Stimulated activated CD4-positive, alpha-beta T cell treated with anti-CD3 and anti-CD28 coated beads, Interleukin-1b, Interleukin-23, amount 100 ng/mL, for 24 hours (primary cell): ENCODE data around the gene CORO2B.
"Not testable (repeated sequence)": the region's sequence is repeated elsewhere in the genome, so short reads cannot be mapped to it uniquely, and the experiment has no call there.

Source experiments
- DNase-seq, 4 experiments: peaks; one replicate each; pipeline ENCODE4 v3.0.0-alpha.2; 2020; ENCODE audit warnings: low read depth in 4 of 4, low spot score in 1 of 4

Gene CORO2B

DNA sequence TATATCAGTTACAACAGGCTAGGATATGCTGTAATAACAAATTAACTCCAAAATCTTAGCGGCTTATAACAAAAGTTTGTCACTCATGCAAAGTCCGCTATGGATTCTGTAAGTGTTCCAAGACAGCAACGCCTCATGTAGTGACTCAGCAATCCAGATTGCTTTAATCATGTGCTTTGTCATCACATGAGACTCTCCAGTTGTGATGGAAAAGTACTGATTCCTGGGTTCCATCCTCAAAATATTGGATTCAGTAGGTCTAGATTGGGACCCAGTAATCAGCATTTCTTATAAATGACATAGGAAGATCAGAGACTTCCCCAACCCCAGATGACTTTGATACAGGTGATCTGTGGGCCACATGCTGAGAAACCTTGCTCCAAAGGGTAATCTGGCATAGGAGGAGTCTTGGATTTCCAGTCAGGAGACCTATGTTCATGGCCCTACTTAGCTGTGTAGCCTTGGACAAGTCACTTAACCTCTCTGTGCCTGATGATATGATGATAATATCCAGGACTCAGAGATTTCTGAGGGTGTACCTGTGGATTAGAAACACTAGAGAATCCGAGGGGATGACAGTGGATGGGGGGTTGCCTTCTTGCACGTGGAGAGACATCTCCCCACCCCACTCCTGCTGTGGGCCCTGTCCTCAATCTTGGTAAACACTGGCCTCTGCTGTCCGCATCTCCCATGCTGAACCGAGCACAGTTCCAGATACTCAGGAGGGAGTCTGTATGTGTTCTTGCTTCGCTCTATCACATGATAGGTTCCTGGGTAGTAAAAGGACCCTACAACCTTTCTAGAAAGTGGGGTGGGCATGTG, 65.5 kb downstream of the CORO2B start:
- no peak for DNase-seq

DNA sequence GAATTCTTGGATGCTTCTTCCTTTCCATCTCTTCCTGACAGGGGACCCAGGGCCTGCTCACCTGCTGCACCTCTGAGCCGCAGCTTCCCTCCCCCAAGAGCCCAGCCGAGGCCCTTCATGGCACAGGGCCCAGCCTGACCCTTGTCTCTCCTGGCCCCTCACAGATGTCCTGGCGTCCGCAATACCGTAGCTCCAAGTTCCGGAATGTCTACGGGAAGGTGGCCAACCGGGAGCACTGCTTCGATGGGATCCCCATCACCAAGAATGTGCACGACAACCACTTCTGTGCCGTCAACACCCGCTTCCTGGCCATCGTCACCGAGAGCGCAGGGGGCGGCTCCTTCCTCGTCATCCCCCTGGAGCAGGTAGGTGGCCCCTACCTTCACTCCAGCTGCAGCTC, 66.2 kb downstream of the CORO2B start:
- no peak for DNase-seq

DNA sequence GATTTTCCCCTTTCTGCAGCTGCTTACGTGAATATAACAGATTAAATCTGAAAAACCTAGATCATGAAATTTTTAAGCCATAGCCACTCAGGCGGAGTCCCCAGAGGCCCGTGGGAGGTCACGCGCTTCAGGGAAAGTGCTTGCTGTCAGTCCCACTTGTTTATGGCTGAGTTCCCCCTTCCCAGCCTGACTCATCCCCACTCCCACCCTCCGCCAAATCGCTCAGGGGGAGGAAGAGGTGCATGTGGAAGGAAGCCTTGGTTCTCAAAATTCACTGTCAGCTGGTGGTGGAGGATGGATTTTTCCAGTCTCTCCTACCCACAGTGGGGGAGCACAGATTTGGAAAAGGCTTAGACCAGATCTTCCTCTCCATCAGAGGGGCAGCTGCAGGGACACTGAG, 67.4 kb downstream of the CORO2B start:
- no peak for DNase-seq

- DNase-seq = no peak
Observed at GRCh38 chr15:68646696-68647095, 67.9 kb downstream of the CORO2B start.

DNA sequence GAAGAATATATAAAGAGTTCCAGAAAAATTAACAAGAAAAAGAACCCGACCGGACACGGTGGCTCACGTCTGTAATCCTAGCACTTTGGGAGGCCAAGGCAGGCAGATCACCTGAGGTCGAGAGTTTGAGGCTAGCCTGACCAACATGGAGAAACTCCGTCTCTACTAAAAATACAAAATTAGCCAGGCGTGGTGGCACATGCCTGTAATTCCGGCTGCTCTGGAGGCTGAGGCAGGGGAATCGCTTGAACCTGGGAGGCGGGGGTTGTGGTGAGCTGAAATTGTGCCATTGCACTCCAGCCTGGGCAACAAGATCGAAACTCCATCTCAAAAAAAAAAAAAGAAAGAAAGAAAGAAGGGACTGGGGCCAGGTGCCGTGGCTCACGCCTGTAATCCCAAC, 68.6 kb downstream of the CORO2B start:
- DNase-seq = not testable (repeated sequence)

GRCh38 chr15:68650901-68651709, 72.3 kb downstream of the CORO2B start:
- DNase-seq = peak in 3 of 4 experiments; percentile 17 to 37 (median 31)

- DNase-seq = no peak
Observed at GRCh38 chr15:68651916-68652525, 73.2 kb downstream of the CORO2B start.

DNA sequence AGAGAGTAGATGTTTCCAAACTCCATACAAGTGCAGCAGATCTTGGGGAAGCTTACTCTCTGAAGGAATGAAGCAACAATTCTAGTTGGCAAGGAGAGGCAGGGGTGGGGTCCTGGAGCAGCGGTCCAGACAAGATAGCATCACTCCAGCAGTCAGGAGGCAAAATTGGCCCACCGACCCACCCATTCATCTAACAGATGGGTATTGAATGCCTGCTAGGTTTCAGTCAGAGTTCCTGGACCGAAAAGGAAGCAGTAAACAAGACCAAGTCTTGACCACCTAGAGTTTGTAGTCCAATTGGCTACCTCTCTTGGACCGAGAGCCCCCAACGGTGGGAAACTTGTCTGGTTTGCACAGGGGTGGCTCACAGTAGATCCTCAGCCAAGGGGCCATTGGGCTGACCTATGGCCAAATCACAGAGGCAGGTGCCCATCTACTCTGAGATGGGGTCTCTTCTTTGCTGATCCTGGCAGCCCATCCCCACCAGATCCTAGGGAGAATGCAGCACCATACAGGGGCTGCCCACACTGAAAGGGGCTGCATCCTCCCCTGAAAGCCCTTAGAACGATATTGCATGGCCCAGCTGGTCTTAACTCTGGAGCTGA, 74.3 kb downstream of the CORO2B start:
- no peak for DNase-seq

- no peak for DNase-seq
Observed at GRCh38 chr15:68653801-68654200, 75.0 kb downstream of the CORO2B start.

DNA sequence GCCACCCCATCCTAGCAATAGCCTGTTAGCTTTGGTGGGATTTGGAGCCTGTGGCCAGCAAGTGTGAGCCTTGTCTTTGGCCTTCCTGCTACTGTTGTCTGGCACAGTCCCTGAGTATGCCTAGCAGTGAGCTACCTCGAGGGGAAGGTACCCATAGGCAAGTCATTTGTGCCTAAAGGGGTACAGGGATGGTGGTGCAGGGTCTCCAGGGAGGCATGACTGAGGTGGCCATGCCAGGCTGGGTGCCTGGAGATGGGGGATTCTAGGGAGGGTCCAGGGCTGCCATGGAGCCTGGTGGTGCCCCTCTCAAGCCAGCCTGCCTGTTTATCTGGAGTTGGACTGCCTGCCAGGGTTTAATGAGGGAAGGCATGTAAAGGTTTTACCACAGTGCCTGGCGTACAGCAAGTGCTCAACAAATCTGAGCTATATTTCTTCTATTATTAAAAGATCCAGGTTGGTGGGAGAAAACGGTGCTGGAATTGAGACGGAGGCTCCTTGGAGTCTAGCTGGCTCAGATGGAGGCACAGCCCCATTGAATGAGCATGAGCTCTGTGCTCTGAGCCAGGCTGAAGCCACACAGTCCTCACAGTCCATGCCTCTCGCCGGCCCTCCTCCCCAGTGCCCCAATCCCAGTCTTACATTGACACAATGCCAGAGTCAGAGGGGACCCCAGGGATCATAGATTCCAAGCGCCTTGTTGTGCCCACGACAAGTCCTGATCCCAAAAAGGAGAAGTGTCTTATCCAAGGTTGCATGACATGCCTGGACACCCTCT, 76.2 kb downstream of the CORO2B start:
- DNase-seq = no peak

DNA sequence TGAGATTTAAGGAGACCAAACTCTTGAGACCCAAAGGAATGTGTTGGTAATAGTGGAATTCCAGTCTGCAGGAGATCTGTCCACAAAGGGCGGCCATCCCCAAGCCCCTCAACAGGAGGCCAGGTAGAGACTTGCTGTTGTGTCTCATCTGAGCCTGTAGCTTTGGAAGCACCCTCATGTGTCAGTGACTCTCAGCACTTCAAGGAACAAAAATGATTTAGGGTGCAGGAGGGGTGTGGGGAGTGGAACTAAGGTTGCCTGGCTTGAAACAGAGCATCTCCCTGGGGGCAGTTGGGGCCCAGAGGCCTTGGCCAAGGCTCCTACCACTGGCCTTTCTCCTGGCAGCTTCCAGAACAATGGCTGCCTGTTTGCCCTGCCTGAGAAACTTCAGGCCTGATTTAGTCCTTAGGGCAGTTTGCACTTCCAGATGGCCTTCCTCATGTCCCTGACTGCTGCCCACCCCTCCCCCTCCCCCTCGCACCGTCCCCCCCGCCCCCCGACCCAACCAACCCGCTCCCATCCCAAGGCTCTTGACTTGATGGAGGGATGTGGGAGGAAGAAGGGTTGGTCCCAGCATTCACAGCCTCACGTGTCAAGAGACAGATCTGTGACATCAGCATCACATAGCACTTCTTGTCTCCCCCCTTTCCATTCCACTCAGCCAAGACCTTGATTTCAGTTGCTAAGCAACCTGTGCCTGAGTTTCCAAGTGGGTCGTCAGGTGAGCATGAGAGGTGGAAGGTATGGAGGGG, 77.1 kb downstream of the CORO2B start:
- DNase-seq = no peak

GRCh38 chr15:68656438-68656739, 77.6 kb downstream of the CORO2B start:
- no peak for DNase-seq

DNA sequence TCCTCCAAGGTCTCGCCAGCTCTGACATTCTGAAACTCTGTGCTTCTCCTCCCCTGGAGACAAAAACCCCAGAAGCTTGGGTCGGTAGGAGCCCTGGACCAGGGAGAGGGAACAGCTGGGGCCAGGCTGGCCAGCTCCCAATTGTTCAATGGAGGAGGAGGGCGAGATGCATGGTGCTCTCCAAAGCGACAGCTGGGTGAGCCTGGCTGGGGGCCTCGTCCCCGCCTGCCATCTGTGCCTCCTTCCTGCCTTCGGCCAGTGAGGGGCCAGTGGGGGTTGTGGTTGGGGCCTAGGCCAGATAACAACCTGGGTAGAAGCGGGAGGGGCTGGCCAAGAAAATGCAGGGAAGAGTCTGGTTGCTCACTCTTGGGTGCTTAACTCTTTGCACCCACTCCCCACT, 79.4 kb downstream of the CORO2B start:
- no peak for DNase-seq

DNA sequence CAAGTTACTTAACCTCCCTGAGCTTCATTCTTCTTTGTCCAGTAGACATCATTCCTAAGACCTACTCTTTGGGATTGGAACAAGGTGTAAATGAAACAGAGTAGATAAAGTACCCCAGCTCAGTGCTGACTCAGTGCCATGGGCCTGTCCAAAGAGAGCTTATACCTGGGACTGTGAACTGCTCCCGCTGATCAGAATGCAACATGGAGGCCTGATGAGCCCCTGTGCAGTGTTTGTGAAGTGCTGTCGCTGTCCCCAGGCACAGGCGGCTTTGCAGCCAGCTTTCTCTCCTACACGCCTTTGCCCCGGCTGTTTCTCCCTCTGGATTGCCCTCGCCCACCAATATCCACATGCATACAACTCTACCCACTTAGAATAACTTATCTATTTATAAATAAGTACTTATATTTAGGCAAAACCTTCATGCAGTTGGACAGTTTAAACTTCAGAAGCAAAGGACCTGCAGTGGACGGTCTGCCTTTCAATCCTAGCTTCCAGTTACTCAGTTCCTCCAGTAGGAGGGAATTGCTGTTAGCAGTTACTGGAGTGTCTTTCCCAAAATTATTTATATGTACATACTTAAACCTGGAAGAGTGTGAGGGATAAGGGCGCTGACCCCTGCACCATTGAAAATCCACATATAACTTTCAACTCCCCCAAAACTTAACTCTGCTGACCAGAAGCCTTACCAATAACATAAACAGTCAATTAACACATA, 80.0 kb downstream of the CORO2B start:
- no peak for DNase-seq

DNA sequence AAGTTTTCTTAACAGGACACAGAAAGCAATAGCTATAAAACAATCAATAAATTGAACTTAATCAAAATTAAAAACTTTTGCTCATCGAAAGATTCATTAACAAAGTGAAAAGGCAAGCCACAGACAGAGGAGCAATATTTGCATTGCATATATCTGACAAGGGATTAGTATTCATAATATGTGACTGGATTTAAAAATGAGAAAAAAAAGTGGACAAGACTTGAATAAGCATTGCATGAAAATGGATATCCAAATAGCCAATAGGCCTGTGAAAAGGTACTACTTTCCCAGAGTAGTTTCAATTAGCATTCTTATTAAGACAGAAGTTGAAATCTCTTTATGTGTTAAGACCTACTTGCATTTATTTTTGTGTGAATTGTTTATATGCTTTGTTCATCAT, 84.7 kb downstream of the CORO2B start:
- DNase-seq = no peak

DNA sequence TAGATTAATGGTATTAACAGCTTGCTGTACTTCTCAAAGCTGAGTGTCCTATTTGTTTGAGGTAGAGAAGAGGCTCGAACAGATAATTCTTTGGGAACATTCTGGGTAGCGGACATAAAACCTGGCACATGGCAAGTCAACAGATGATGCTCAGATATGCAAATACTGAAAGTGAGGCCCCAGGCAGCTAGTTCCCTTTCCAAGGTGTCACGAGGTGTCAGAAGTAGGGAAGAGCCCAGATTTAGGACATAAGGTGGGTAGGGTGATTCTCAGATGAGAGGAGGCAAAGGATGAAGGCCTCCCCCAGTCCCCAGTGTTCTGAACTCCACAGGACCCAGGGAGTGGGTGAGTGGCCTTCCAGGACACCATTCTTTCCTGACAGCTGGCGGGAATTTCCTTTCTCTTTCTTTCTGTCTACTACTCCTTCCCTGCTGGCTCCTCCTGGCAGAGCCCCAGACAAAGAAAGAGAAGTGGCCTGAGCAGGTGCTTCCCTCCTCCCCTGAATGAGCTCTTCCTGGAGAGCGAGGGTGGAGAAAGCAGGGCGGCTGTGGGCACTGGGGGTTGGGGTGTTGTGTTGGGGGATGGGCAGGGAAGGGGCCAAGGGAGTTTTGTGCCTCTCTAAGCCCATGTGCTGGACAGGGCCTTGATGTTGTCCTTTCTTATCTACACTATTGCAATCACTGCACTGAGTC, 87.5 kb downstream of the CORO2B start:
- DNase-seq = no peak

GRCh38 chr15:68666812-68667450, 88.1 kb downstream of the CORO2B start:
- no peak for DNase-seq

DNA sequence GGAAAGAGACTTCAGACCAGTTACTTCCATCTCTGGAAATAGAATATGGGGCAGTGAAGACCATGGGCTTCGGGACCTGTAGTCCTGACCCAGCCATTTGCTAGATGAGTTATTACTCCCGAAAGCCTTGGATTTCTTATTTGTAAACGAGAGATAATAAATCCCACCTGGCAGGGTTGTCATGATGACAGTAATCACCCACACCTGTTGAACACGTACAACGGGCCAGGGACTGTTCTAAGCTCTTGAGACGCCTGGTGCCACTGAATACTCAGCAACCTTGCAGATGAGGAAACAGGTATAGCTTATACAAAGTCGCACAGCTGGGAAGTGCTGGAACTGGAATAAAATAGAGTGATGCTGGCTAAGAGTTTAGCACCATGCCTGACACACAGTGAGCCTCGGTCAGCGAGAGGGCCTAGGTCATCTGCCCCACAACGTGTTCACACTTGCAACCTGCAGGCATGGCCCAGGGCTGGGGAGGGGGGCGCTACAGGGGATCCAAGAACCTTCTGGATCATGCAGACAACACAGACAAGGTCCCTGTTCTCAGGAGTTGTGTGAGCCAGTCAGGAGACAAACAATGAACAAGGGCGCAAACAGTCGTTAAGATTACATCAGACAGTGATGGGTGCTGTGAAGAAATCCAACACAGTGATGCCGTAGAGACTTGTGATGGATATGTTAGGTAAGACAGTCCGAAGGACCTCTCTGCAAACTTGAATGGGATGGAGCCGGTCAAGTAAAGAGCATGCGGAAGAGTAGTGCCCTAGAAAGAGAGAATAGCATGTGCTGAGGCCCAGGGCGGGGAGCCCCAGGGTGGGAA, 89.2 kb downstream of the CORO2B start:
- DNase-seq = no peak
